Measurements from ENCODE around the gene KIN. TPM values are rescaled to one million over a fixed set of nuclear protein-coding genes. Genes with fewer than 3 reads are reported as not detected.

The KIN gene
- total and polyA plus RNA-seq, 8 donors = 2.7 to 8.8 (median 4.6) TPM

DNA sequence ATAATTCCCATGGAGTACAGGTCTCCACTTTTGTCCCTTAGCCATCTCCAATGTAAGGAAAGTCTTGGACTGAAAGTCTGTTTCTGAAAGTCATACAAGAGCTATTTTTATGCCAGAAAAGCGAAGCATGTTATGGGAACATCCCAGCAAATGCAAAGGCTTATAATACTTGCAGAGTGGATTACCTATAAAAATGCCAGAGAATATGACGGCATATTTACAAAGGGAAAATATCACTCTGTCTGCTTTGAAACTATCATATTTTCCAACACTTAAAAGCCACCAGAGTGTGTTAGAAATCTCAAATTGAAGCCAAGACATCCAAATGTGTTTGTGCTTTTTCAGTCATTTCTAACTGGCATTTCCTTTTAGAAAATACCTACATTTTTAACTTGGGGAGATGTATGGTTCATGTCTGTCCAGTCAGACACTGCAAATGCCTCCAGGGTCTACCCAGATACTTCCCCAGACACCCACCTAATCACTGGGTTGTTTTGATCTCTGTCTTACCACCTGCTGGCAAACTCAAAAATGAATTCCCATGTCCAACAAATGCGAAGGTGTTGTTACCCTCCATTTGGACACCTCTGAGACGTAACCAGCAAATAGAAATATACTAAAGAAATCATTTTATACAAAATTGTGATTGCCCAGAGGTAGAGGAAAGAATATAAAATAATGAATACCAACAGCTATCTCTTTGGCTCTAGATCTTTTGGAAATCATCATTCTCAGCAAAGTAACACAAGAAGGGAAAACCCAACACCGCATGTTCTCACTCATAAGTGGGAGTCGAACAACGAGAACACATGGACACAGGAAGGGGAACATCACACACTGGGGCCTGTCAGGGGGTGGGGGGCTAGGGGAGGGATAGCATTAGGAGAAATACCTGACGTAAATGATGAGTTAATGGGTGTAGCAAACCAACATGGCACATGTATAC is 83.4 kb downstream of the KIN start:
- 77 to 90% methylated on average over 8 of the region's 8 CpGs for WGBS, 2 donors
- Histone ChIP-seq H3K27ac (no peak overlapping the region), H3K27me3 (no peaks in the 10 kb centered on the region), H3K36me3 (no peaks in the 10 kb centered on the region), H3K4me3 (no peak overlapping the region), H3K9me3 (no peaks in the 10 kb centered on the region), H3K4me1 (peaks cover 0 to 9% (median 0%) of the 10 kb centered on the region in 3 donors)
- DNase-seq (no peak), ATAC-seq (no peak), FAIRE-seq (no peak)
- TF ChIP-seq, protein P1, sequence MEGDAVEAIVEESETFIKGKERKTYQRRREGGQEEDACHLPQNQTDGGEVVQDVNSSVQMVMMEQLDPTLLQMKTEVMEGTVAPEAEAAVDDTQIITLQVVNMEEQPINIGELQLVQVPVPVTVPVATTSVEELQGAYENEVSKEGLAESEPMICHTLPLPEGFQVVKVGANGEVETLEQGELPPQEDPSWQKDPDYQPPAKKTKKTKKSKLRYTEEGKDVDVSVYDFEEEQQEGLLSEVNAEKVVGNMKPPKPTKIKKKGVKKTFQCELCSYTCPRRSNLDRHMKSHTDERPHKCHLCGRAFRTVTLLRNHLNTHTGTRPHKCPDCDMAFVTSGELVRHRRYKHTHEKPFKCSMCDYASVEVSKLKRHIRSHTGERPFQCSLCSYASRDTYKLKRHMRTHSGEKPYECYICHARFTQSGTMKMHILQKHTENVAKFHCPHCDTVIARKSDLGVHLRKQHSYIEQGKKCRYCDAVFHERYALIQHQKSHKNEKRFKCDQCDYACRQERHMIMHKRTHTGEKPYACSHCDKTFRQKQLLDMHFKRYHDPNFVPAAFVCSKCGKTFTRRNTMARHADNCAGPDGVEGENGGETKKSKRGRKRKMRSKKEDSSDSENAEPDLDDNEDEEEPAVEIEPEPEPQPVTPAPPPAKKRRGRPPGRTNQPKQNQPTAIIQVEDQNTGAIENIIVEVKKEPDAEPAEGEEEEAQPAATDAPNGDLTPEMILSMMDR (IDR thresholded peaks at IDR 0.05) = no peak
- intact Hi-C loops (cut with DNase I) = no loop called here

DNA sequence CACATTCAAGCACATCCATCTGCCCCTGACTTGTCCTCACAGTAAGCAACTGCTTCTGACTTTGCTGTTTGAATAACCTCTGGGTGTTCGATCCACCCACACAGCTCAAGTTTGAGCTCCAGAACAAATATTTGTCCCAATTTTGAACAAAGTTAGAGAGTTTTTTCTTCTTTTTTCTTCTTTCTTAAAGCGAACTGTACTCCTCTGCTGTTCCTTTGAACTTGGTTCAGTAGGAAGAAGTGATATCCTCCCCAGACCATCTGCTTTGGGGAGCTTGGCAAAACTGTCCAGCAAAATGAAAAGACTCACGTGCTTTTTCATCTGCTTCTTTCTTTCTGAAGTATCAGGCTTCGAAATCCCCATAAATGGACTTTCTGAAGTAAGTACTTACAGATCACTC is 84.7 kb downstream of the KIN start, which contains the start of gene ITIH2:
Gene ITIH2, plus strand, starts transcription at position 177 of the 400 bp plus-strand sequence. Its CDS starts 119 bp downstream, at position 296.
- no peak for DNase-seq
- H3K4me1 ChIP-seq = peaks cover 0 to 9% (median 0%) of the 10 kb centered on the region in 3 donors
- intact Hi-C loops (cut with DNase I) = no loop called here
- H3K9me3 ChIP-seq = no peaks in the 10 kb centered on the region
- TF ChIP-seq, protein P1 (IDR thresholded peaks at IDR 0.05) = no peak
- H3K27ac ChIP-seq = no peak within 1 kb of the TSS
- H3K36me3 ChIP-seq = no peaks in the 10 kb centered on the region
- no peaks in the 10 kb centered on the region for H3K27me3 ChIP-seq
- H3K4me3 ChIP-seq = no peak within 1 kb of the TSS
- no peak for FAIRE-seq
- WGBS, 2 donors = 31 to 34% methylated on average over 4 of the region's 4 CpGs
- ATAC-seq = no peak

DNA sequence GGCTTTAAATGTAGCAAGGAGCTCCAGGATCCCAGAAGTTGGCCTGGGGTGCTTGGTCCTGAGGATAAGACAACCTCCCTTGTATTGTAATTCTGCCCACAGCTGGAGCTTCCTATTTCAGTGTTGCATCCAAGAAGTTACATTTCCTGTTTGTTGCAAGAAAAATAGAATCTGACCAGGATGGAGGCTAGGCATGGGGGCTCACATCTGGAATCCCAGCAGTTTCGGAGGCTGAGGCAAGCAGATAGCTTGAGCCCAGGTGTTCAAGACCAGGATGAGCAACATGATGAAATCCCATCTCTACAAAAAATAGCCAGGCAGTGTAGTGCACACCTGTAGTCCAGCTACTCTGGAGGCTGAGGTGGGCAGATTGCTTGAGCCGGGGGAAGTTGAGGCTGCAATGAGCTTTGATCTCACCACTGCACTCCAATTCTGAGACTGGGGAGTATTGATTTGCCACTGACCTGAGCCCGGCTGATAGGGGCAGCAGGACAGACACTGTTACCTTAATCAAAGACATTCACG is 85.4 kb downstream of the KIN start:
- no peak for FAIRE-seq
- ATAC-seq = no peak
- WGBS, 2 donors = 56 to 59% methylated on average over 4 of the region's 4 CpGs
- no peak for DNase-seq
- Histone ChIP-seq H3K27me3 (no peaks in the 10 kb centered on the region), H3K4me3 (no peak overlapping the region), H3K4me1 (peaks cover 0 to 9% (median 0%) of the 10 kb centered on the region in 3 donors), H3K27ac (no peak overlapping the region), H3K9me3 (no peaks in the 10 kb centered on the region), H3K36me3 (no peaks in the 10 kb centered on the region)
- TF ChIP-seq, protein P1 (IDR thresholded peaks at IDR 0.05) = no peak
- intact Hi-C loops (cut with DNase I) = no loop called here

DNA sequence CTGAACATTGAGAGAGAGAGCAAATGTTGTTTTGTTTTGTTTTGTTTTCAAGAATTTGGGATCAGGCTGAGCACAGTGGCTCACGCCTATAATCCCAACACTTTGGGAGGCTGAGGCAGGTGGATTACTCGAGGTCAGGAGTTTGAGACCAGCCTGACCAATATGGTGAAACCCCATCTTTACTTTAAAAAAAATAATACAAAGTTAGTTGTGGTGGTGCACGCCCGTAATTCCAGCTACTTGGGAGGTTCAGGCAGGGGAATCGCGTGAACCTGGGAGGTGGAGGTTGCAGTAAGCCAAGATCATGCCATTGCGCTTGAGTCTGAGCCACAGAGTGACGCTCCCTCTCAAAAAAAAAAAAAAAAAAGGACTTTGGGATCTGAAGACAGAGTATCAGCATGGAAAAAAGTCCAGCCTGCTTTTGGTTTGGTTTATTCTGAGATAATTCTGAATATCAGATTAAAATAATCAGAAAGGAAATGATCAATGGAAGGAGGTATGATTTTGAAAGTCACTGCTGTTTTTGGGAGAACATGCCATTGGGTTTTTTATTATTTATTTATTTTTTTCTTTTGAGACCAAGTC is 86.5 kb downstream of the KIN start:
- Histone ChIP-seq H3K4me3 (no peak overlapping the region), H3K36me3 (no peaks in the 10 kb centered on the region), H3K27me3 (no peaks in the 10 kb centered on the region), H3K9me3 (no peaks in the 10 kb centered on the region), H3K4me1 (no peaks in the 10 kb centered on the region), H3K27ac (peak overlapping the region in 2 of 4 donors; percentile 26 to 55)
- TF ChIP-seq, protein P1 (IDR thresholded peaks at IDR 0.05) = no peak
- DNase-seq = no peak
- intact Hi-C loops (cut with DNase I) = no loop called here
- no peak for ATAC-seq
- FAIRE-seq = no peak
- 78 to 90% methylated on average over 8 of the region's 8 CpGs for WGBS, 2 donors

Other genes starting within 250 kb of the KIN start
- 10 to 100 TPM in 3 of 6 donors, 1 to 10 TPM in 3; 6.7 to 28.6 (median 10.8) TPM for gene ITIH5, start 121.0 kb downstream of the KIN start, total RNA-seq
- 1 to 10 TPM; 4.4 to 5.6 TPM for gene ITIH5, start 121.0 kb downstream of the KIN start, polyA plus RNA-seq
- gene ITIH2, start 84.7 kb downstream of the KIN start, total RNA-seq = 1 to 10 TPM in 2 of 6 donors, under 1 TPM in 3, not detected in 1; 0.14 to 1.8 (median 0.98) TPM
- gene ITIH2, start 84.7 kb downstream of the KIN start, polyA plus RNA-seq = not detected
- gene ATP5F1C, start 184 bp upstream of the KIN start, total RNA-seq = 100 to 1,000 TPM; 138 to 195 (median 150) TPM
- gene ATP5F1C, start 184 bp upstream of the KIN start, polyA plus RNA-seq = 100 to 1,000 TPM; 201 to 273 TPM
- 1 to 10 TPM; 3.7 to 5.8 (median 4.2) TPM for gene TAF3, start 30.5 kb upstream of the KIN start, total RNA-seq
- 1 to 10 TPM; 2.9 to 3.9 TPM for gene TAF3, start 30.5 kb upstream of the KIN start, polyA plus RNA-seq

Data from pancreas (tissue), 10 donors.